ENCODE measurements around the gene ZNF511.
A peak's percentile ranks its signal among the peaks of the same experiment; 100 is the strongest.
"Not testable (repeated sequence)": the region's sequence is repeated elsewhere in the genome, so short reads cannot be mapped to it uniquely, and the experiment has no call there.

The ZNF511 gene

DNA sequence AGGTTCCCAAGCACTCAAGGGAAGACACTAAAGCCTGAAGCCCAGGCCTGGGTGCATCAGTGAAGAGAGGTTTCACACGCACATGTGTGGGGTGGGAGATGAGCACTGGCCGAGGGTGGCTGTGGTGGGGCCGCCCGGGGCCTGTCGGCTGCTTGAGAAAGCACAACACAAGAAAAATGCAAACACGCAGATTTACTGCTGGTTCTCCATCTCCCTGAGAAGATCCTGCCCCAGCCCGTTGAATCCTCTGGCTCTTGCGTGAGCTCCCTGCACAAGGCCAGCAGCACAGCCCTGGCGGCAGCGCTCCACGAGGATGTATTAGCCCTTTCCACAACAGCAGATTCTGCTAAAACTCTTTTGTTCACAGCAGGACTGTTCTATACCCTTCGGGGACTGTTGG lies 6.2 kb downstream of the ZNF511 start:
- DNase-seq (ENCODE audit: low spot score), result no peak

DNA sequence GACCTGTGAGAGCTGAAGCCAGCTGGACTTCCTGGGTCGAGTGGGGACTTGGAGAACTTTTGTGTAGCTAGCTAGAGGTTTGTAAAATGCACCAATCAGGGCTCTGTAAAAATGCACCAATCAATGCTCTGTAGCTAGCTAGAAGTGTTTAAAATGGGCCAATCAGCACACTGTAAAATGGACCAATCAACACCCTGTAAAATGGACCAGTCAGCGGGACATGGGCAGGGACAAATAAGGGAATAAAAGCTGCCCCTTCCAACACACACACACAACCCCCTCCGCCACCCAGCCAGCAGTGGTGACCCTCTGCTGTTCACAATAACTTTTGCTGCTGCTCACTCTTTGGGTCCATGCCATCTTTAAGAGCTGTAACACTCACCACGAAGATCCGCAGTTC lies 7.1 kb downstream of the ZNF511 start:
- no peak for DNase-seq (ENCODE audit: low spot score)

DNA sequence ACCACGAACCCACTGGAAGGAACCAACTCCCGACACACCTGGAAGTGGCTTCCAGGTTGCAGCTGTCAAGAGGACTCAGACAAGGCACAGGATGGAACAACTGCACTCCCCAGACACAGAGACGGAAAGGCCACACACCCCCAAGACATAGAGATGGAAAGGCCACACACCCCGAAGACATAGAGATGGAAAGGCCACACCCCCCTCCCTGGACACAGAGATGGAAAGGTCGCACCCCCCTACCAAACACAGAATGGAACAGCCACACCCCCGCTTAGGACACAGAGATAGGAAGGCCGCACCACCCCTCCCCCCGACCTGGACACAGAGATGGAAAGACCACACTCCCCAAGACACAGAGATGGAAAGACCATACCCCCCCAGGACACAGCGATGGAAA lies 7.6 kb downstream of the ZNF511 start:
- no peak for DNase-seq (ENCODE audit: low spot score)

DNA sequence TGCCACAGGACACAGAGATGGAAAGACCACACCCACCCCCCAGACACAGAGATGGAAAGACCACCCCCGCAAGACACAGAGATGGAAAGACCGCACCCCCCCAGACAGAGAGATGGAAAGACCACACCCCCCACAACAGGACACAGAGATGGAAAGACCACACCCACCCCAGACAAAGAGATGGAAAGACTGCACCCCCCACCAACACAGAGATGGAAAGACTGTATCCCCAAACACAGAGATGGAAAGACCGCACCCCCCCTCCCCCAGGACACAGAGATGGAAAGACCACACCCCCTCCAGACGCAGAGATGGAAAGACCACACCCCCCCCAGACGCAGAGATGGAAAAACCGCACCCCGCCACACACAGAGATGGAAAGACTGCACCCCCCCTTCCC lies 8.0 kb downstream of the ZNF511 start:
- no peak for DNase-seq (ENCODE audit: low spot score)

DNA sequence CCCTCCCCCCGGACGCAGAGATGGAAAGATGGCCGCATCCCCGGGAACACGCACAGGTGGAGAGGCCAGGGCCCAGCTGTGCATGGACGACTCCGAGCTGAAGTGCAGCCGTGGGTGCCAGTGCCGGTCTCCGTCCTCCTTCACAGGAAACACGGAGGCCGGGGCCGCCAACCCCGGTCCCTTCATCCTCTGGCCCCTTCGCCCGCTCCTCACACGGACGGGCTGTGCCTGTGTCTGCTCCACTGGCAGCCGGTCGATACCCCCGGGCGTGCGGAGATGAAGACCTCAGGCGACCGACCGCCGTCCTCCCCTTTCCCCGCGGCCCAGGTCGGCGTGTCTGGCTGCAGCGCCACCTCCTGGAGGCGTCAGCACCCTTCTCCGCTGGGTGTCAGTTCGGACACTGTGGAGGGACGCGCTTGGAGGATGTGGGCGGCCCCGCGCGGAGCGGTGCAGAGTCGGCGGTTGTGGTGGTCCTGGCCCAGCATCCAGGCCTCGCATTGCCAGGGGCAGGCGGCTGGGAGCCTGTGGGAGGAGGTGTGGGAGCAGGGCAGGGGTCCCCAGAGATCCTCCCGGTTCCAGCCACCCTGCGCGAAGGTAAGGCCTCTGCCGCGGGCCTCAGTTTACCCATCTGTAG lies 9.9 kb downstream of the ZNF511 start:
- peak; percentile 69 for DNase-seq (ENCODE audit: low spot score)

DNA sequence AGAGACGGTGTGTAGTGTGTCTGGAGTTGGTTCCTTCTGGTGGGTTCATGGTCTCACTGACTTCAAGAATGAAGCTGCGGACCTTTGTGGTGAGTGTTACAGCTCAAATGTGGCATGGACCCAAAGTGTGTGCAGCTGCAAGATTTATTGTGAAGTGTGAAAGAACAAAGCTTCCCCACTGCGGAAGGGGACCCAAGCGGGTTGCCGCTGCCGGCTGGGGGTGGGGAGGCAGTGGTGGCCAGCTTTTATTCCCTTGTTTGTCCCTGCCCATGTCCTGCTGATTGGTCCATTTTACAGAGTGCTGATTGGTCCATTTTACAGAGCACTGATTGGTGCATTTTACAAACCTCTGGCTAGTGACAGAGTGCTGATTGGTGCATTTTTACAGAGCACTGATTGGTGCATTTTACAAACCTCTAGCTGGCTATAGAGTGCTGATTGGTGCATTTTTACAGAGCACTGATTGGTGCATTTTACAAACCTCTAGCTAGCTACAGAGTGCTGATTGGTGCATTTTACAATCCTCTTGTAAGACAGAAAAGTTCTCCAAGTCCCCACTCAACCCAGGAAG lies 12.2 kb downstream of the ZNF511 start:
- not testable (repeated sequence) for DNase-seq (ENCODE audit: low spot score)

DNA sequence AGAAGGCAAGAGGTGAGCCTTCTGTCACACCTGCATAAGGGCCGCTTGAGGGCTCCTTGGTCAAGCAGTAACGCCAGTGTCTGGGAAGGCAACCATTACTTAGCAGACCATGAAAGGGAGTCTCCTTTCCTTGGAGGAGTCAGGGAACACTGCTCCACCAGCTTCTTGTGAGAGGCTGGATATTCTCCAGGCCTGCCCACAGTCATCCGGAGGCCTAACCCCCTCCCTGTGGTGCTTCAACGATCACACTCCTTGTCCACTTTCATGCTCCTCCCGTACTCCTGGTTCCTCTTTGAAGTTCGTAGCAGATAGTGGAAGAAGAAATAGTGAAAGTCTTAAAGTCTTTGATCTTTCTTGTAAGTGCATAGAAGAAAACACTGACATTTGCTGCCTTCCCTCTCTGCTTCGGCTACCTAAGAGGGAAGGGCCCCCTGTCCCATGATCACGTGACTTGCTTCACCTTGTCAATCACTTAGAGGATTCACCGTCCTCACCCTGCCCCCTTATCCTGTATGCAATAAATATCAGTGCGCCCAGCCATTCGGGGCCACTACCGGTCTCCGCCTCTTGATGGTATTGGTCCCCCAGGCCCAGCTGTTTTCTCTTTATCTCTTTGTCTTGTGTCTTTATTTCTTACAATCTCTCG lies 13.5 kb downstream of the ZNF511 start:
- not testable (repeated sequence) for DNase-seq (ENCODE audit: low spot score)

DNA sequence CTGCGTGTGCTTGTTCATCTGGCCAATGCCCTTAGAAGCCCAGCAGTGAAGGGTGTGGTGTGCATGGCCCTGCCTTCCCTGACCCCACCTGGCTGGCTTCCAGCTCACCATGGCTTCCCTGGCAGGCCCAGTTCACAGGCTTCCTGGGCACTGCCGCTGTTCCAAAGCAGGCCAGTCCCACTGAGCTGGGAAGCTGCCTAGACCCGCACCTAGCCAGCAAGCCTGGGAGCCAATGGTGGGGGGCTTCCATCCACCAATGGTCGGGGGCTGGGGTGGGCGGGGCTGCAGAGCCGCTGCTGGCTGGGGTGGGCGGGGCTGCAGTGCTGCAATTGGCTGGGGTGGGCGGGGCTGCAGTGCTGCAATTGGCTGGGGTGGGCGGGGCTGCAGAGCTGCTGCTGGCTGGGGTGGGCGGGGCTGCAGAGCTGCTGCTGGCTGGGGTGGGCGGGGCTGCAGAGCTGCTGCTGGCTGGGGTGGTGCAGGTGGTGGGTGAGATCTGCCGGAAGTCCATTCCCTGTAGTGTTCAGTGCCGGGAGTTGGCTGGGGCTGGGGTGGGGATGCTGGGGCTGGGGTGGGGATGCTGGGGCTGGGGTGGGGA lies 15.6 kb downstream of the ZNF511 start:
- DNase-seq (ENCODE audit: low spot score), result peak; percentile 64

DNA sequence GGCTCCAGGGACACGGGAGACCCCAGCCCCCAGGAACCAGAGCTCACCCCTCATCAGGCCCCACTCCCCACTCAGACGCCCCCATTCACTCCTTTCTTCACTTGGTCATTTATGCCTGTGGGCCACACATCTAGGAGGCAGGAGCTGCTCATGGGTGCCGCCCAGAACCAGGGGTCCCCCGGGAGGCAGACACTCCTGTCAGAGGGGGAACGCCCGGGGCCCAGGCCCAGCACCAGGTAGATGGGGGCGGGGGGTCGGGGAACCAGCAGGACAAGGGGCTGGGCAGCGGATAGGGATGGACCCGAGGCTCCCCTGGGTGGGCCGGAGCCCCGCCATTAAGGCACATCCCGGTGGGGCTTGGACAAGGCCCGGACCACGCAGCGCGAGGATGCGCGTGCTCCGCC lies 16.1 kb downstream of the ZNF511 start:
- no peak for DNase-seq (ENCODE audit: low spot score)

DNA sequence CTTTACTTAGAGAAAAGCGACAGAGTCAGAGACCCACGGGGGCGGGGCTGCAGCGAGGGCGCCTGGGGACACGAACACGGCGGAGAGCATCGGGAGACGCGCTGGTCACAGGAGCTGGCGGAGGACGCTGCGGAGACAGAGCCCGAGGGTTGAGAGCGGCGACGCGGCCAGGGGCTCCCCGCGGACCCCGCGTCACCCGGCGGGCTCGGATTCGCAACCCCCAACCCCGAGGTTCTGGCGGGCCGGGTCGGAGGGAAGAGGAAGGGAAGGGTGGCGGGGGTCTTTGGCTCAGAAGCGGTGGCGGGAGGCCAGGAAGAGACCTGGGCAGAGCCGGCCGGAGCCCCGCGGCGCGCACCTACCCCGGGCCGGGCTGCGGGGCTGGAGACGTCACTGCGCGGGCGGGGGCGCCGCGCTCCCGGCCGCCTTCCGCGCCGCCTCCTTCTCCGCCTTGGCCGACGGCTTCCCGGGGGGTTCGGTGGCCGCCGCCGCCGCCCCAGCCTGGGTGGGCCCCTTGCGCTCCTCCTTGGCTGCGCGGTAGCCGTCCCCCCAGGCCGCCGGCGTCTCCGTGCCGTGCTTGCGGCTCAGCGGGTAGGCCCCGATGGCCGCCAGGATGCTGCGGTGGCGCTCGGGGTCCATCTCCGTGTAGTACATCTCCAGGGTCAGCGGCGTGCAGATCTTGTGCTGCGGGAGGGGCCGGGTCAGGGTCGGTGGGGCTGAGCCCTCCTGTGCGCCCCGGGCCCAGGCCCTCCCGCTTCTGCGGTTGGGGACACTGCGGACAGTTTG lies 16.9 kb downstream of the ZNF511 start:
- no peak for DNase-seq (ENCODE audit: low spot score)

DNA sequence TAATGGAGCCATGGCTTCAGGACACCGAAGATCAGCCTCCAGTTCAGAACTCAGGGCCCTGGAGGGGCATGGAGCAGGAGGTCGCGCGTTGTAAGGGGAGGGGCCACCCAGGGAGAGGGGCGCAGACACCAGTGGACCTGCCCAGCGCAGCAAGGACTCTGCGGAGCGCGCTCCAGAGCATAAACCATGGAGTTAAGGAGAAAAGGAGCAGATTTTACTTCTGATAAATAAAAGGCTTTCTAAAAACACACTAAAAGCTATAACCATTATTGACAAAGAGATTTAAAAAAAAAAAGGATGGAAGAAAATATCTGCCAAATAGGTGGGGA lies 17.5 kb downstream of the ZNF511 start:
- no peak for DNase-seq (ENCODE audit: low spot score)

DNA sequence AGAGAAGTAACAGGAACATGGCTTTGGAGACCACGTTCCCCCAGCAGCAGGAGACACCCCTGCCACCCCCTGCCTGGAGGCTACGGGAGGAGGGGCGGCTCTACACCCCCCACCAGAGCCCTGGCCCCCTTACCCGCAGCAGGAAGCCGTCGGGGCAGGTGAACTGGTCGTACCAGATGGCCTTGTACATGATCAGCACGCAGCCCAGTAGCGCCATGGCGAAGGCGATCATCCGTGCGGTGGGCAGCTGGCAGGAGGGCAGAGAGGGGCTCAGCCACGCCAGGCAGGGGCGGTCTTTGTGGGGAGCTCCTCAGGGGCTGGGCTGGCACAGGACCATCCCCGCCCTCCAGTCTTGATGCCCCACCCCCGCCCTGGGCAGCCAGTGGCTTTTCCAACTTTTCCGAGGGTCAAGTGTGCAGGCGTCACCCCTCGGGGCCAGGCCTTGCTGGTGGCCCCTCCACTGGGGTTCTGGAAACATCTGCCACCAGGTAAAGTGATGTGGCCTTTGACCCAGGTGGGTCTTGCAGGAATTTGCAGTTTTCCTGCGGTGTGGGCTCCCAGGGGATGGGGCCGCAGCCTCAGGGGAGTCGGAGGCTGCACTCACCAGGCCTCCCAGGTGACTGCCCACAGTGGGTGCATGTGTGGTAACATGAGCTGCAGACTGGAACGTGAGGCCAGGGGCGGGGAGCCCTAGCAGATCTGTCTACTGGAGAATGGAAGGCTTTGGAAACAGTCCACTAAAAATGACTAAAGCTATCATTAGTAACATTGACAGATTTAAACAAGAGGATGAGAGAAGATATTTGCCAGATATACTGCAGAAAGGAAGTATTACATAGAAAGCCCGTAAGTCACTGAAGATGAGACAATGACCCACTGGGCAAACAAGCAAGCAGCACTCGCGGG lies 18.3 kb downstream of the ZNF511 start:
- peak; percentile 34 for DNase-seq (ENCODE audit: low spot score)

DNA sequence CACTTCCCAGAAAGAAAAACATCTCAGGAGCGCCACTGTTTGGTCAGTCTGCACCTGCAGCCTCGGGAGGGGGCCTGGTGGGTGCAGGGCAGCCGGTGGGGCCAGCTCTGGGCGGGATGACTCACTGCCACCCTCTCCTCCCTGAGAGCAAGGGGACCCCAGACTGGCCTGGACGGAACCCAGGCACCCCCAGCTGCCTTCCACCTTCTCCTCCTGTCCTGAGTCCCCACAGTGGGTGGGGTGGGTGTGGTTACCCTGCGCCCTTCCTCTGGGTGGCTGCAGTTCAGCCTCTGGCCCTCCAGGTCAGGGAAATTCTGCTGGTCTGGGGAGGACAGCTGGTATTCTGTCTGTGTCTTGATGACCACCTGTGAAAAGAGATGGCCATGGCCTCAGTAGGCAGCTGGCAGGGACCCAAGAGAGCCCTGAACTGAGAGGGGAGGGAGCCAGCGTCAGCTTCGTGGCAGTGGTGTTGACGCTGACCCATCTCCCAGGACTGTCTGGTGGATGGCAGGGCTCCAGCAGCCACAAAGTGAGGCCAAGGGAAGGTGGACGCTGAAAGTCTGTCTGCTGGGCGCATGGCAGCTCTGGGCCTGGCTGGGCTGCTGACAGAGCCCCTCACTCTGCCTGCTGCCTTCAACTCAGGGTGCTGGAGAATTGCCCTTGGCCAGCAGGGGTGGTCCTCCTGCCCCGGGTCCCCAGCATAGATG lies 19.1 kb downstream of the ZNF511 start:
- peak; percentile 53 for DNase-seq (ENCODE audit: low spot score)

DNA sequence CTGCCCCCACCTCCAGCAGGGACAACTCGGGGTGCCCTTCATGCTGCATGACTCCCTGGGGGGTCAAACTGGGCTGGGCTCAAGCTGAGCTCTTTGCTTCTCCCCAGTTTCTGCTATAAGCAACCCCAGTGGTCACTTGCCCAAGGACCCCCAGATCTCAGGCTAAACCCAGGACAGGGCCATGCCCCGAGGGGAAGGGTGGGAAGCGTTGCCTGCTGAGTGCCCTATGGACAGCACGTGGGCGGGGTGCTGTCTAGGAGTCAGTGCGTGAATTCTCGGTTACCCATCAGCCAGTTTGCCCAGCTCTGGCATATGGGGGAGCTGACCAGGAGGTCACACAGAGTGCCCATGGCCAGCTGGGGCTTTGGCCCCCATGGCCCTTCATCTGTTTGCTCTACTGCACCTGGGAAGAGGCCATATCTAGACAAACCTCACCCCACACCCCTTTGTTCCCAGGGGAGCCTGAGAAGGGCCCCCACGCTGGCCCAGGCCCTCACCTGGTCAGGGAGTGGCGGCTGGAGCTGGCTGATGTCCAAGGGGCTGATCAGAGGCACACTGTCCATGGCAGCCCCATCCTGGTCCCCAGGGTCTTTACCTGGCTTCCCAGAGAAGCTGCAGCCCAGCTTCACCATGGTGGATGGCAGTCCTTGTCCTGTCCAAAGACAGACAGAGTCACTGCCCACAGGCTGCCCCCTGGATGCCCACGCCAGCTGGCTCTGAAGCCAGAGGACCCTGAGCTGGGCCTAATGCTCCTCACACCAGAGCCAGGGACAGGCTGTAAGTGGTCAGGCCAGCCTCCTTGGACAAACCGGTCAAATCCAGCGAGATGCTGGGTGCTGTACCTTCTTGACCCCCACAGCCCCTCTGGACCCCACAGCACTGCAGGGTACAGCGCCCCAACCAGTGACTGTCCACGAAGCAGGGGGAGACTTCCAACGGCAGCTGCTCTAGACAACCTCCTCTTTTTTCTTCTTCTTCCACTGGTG lies 19.9 kb downstream of the ZNF511 start:
- DNase-seq (ENCODE audit: low spot score), result no peak

DNA sequence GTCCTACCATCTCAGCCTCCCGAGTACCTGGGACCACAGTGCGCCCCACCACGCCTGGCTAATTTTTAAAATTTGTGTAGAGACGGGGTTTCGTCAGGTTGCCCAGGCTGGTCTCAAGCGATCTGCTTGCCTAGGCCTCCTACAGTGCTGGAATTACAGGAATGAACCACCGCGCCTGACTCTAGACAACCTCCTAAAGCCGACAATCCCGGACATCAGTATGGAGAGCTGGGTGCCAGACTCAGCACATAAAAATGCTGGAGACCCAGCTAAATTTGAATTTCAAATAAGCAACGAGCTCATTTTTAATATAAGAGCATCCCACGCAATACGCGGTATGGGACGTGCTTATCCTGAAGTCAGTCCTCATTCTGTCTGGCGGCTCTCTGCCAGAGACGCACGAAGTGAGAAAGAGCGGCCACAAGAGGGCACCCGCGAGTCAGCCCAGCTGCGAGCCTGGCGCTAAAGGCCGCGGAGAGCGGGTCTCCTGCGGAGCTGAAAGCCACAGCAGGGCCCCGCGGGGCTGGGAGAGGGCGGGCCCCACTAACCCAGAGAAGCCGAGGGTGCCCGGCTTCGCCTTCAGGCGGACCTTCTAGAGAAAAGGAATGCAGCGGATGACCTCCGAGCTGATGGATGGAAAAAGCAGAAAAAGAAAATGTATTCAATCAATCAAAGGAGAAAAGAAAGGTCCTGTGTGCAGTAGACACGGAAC lies 20.9 kb downstream of the ZNF511 start:
- DNase-seq (ENCODE audit: low spot score), result peak; percentile 92

DNA sequence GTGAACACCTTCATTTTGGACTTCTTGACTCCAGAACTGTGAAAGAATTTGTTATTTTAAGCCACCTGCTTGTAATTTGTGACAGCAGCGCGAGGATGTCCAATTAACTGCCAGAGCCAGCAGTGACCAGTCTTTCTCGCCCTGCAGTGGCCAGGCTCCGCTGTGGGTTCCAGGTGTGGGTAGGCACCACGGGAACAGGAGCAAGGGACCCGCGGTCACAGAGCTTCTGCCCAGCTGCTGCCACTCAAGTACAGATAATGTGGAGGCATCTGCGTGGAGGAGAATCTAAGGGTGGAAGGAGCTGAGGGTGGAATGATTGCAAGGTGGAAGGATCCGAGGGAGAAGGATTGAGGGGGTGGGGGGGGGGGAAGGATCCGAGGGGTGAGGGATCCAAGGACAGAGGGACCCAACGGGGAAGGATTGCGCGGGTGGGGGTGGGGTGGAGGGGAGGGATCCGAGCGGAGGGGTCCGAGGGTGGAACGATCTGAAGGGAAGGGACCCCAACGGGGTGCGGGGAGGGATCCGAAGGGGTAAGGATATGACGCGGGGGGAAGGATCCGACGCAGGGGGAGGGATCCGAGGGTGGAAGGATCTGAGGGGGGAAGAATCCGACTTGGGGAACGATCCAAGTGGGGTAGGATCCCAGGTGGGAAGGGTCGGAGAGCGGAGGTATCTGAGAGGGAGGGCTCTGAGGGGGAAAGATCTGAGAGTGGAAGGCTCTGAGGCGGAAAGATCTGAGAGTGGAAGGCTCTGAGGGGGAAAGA lies 24.4 kb downstream of the ZNF511 start:
- no peak for DNase-seq (ENCODE audit: low spot score)

DNA sequence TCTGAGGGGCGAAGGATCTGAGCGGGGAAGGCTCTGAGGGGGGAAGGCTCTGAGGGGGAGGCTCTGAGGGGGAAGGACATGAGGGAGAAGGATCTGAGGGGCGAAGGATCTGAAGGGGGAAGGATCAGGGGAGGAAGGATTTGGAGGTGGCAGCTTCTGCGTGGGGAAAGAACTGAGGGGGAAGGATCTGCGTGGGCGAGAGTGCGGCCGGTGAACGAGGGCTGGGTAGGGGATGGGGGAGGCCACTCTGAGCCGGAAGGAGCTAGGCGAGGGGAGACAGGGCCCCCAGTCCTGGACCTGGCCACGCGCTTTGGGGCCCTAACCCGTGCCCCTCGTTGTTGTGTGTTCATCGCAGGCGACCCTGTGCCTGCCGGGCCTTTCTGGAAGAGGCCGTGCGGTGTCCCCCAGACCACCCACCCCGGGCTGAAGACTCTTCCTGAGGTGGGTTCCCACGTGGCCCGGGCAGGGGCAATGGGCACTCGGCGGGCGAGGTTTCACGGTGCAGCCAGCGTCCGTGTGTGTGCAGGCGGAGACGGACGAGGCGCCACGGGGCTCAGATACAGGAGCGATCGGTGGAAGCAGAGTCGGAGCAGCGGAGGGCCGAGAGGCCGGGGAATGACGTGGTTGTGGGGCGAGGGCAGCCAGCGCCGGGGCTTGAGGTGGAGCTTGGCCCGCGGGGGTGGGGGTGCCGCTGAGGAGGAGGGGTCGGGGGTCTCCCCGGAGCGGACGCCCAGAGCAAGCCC lies 26.0 kb downstream of the ZNF511 start:
- DNase-seq (ENCODE audit: low spot score), result peak; percentile 59

Measured in hepatic stellate cell (primary cell).